K562 (cell line): ENCODE measurements around the gene RTBDN. TPM values are rescaled to one million over a fixed set of nuclear protein-coding genes. Genes with fewer than 3 reads are reported as not detected.

Experiments used
- BMI1 ChIP-seq: fragments of 150-350 bp; IDR thresholded peaks from 2 replicates; pipeline ENCODE4 v1.6.1; 2014; ENCODE audit warnings: low read length
- BRD4 ChIP-seq: fragments of 200-600 bp; sonication (generic); IDR thresholded peaks from 2 replicates; pipeline ENCODE4 v1.6.1; 2017; ENCODE audit warnings: inconsistent platforms
- BRF1 ChIP-seq: IDR thresholded peaks from 3 replicates; pipeline ENCODE4 v1.6.1; 2011; ENCODE audit warnings: borderline replicate concordance, mild to moderate bottlenecking; ENCODE audit not compliant: insufficient read length; ENCODE audit errors: extremely low read depth
- CHD1 ChIP-seq: fragments of 200-600 bp; sonication (generic); IDR thresholded peaks from one replicate; pipeline ENCODE4 v1.6.1; 2012; ENCODE audit warnings: mild to moderate bottlenecking, moderate library complexity, low read length, inconsistent platforms
- ELF4 ChIP-seq: fragments of 450-650 bp; formaldehyde crosslinking; IDR thresholded peaks from 2 replicates; pipeline ENCODE4 v1.4.0; 2022; ENCODE audit warnings: missing genetic modification characterization
- FOXP1 ChIP-seq: sonication (generic); formaldehyde crosslinking; IDR thresholded peaks from 2 replicates; pipeline ENCODE4 v1.8.0; 2022; ENCODE audit warnings: mild to moderate bottlenecking, missing genetic modification reagents
- HDAC8 ChIP-seq: fragments of 450-650 bp; IDR thresholded peaks from 2 replicates; pipeline ENCODE4 v1.6.1; 2016; ENCODE audit warnings: mild to moderate bottlenecking, missing genetic modification characterization, moderate library complexity, missing compliant biosample characterization
- HMG20B ChIP-seq: fragments of 250-450 bp; sonication (Bioruptor Pico); IDR thresholded peaks from 2 replicates; pipeline ENCODE4 v1.5.0; 2021; ENCODE audit warnings: mild to moderate bottlenecking
- HNRNPL ChIP-seq: fragments of 200-400 bp; formaldehyde crosslinking; IDR thresholded peaks from 2 replicates; pipeline ENCODE4 v1.6.1; 2017; ENCODE audit warnings: low read depth, mild to moderate bottlenecking, low read length
- JUND ChIP-seq, 2 experiments: IDR thresholded peaks; 2 replicates in 1 of 2; 3 replicates in 1 of 2; pipeline ENCODE4 v1.6.1; 2011; ENCODE audit warnings: borderline replicate concordance in 2 of 2, low read depth in 2 of 2, low read length in 2 of 2, improper control_type of control experiment in 1 of 2, missing biosample characterization in 1 of 2, missing genetic modification characterization in 1 of 2, missing genetic modification reagents in 1 of 2
- MAFG ChIP-seq: fragments of 450-650 bp; conservative IDR thresholded peaks from 2 replicates; pipeline ENCODE4 v1.6.1; 2016; ENCODE audit warnings: missing genetic modification characterization, missing compliant biosample characterization
- MECOM ChIP-seq: fragments of 250-450 bp; sonication (Bioruptor Pico); IDR thresholded peaks from 2 replicates; pipeline ENCODE4 v1.8.0; 2022; ENCODE audit warnings: inconsistent platforms
- NEUROD1 ChIP-seq: fragments of 150-350 bp; IDR thresholded peaks from 2 replicates; pipeline ENCODE4 v1.6.1; 2014; ENCODE audit warnings: borderline replicate concordance, low read length, low read depth; ENCODE audit not compliant: partially characterized antibody
- PCBP2 ChIP-seq: fragments of 200-400 bp; formaldehyde crosslinking; IDR thresholded peaks from 2 replicates; pipeline ENCODE4 v1.6.1; 2018; ENCODE audit warnings: low read length, low read depth, mild to moderate bottlenecking, moderate library complexity; ENCODE audit not compliant: poor library complexity, severe bottlenecking
- PTRF ChIP-seq: fragments of 450-650 bp; IDR thresholded peaks from 2 replicates; pipeline ENCODE4 v1.6.1; 2016; ENCODE audit warnings: mild to moderate bottlenecking, missing genetic modification characterization, missing compliant biosample characterization
- SIN3B ChIP-seq: fragments of 450-650 bp; IDR thresholded peaks from 2 replicates; pipeline ENCODE4 v1.6.1; 2017; ENCODE audit warnings: low read depth, mild to moderate bottlenecking, moderate library complexity
- SIRT6 ChIP-seq: IDR thresholded peaks from one replicate; pipeline ENCODE4 v1.6.1; 2012; ENCODE audit warnings: low read depth, mild to moderate bottlenecking, control low read depth, inconsistent platforms, low read length, moderate library complexity
- SNIP1 ChIP-seq: fragments of 450-650 bp; IDR thresholded peaks from 2 replicates; pipeline ENCODE4 v1.7.1; 2017; ENCODE audit warnings: low read depth, mild to moderate bottlenecking
- TAF1 ChIP-seq: IDR thresholded peaks from 2 replicates; pipeline ENCODE4 v1.6.1; 2011; ENCODE audit warnings: mild to moderate bottlenecking, low read length, moderate library complexity; ENCODE audit not compliant: insufficient read depth, control insufficient read depth, severe bottlenecking; ENCODE audit errors: extremely low read depth
- ZBTB33 ChIP-seq: sonication (generic); formaldehyde crosslinking; IDR thresholded peaks from 2 replicates; pipeline ENCODE4 v1.8.1; 2023; ENCODE audit warnings: mild to moderate bottlenecking, missing genetic modification reagents
- ZNF175 ChIP-seq: fragments of 200-800 bp; sonication (Bioruptor generic); IDR thresholded peaks from 2 replicates; pipeline ENCODE4 v1.6.1; 2016; ENCODE audit warnings: low read depth, mild to moderate bottlenecking, missing genetic modification characterization, missing compliant biosample characterization
- ZNF3 ChIP-seq: fragments of 250-450 bp; sonication (Bioruptor Pico); IDR thresholded peaks from 2 replicates; pipeline ENCODE4 v1.5.0; 2021; ENCODE audit warnings: mild to moderate bottlenecking, moderate library complexity
- ZNF408 ChIP-seq: fragments of 250-450 bp; sonication (Bioruptor Pico); IDR thresholded peaks from 2 replicates; pipeline ENCODE4 v1.4.0; 2020; ENCODE audit warnings: low read depth, mild to moderate bottlenecking, moderate library complexity
- ZNF41 ChIP-seq: fragments of 250-450 bp; sonication (Bioruptor Pico); conservative IDR thresholded peaks from 2 replicates; pipeline ENCODE4 v1.4.0; 2020; ENCODE audit warnings: mild to moderate bottlenecking
- ZNF507 ChIP-seq: conservative IDR thresholded peaks from 2 replicates; pipeline ENCODE4 v1.6.1; 2017; ENCODE audit warnings: missing genetic modification characterization, missing compliant biosample characterization
- ZNF655 ChIP-seq: fragments of 250-450 bp; sonication (Bioruptor Pico); IDR thresholded peaks from 2 replicates; pipeline ENCODE4 v1.5.0; 2021
- polyA plus RNA-seq, 8 experiments: library from polyadenylated mRNA; depleted of rRNA in 4 of 8; stranded (reverse) in 5 of 8; unstranded in 3 of 8; fragments of >200 nt; fragmentation: Nextera tagmentation in 2 of 8; fragmentation: Illumina TruSeq in 1 of 8; extraction: Ambion mirVana in 2 of 8; extraction: Trizol in 1 of 8; gene quantifications; 2 replicates each; pipeline versions ENCODE4 v1.2.1 to v1.2.3, GENCODE V29; 2011 to 2014; ENCODE audit warnings: inconsistent platforms in 1 of 8, missing spikeins in 1 of 8
- total RNA-seq, 7 experiments: library from RNA; depleted of rRNA in 6 of 7; stranded (reverse); fragments of >200 nt in 6 of 7; fragmentation: Illumina TruSeq in 2 of 7; extraction: Trizol in 2 of 7; gene quantifications; 2 replicates each; pipeline versions ENCODE4 v1.2.1 to v1.2.3, GENCODE V29; 2011 to 2021; ENCODE audit warnings: low replicate concordance in 1 of 7

RTBDN gene
- total and polyA plus RNA-seq, 9 of the 15 experiments (the other 6 are each of a cell fraction or from before 2014, with no cell fraction given), result 0.20 to 2.3 (median 0.72) TPM; not detected in 1

- no peak for TF ChIP-seq HMG20B
- TF ChIP-seq SIN3B, result no peak
- no peak for TF ChIP-seq SNIP1
- peak; percentile 89; the same call in 1 of the 2 replicates for TF ChIP-seq MECOM (CRISPR knock-in tag)
- TF ChIP-seq ZNF3 (CRISPR knock-in tag), result no peak
- TF ChIP-seq ZNF655, result no peak
- no peak for TF ChIP-seq BRF1
- TF ChIP-seq ZNF507 (tag), result no peak
- TF ChIP-seq BRD4, result no peak
- no peak; the same call in 1 of the 2 replicates for TF ChIP-seq MAFG (tag)
- peak; percentile 79; the same call in 1 of the 2 replicates for TF ChIP-seq JUND (IDR thresholded peaks at IDR 0.05; ENCODE audit: borderline replicate concordance, low read depth, low read length)
- TF ChIP-seq JUND (tag; IDR thresholded peaks at IDR 0.05; ENCODE audit: borderline replicate concordance, low read depth, low read length), result peak; percentile 82; the same call in 1 of the 3 replicates
- peak; percentile 62; the same call in 1 of the 2 replicates for TF ChIP-seq ELF4 (CRISPR knock-in tag)
- no peak for TF ChIP-seq SIRT6
- TF ChIP-seq CHD1, result no peak
- TF ChIP-seq BMI1, result no peak
- no peak for TF ChIP-seq FOXP1 (CRISPR knock-in tag)
- TF ChIP-seq TAF1, result no peak
- 0 out of 2 replicates have a peak, but pooled peaks have one; percentile 71 for TF ChIP-seq ZNF175
- TF ChIP-seq NEUROD1, result no peak
- no peak for TF ChIP-seq HNRNPL
- TF ChIP-seq ZNF408 (CRISPR knock-in tag), result no peak
- TF ChIP-seq ZNF41 (CRISPR knock-in tag), result no peak
- TF ChIP-seq PTRF (tag), result no peak
- 0 out of 2 replicates have a peak, but pooled peaks have one; percentile 28 for TF ChIP-seq ZBTB33 (CRISPR knock-in tag)
- no peak for TF ChIP-seq HDAC8 (tag)
- no peak for TF ChIP-seq PCBP2
These were observed 49.9 kb downstream of the RTBDN start (continued) for GRCh38 chr19:12784394-12784870.
